GM21515 (cell line): ENCODE results near the gene SPACA6.
"Not testable (repeated sequence)": the region's sequence is repeated elsewhere in the genome, so short reads cannot be mapped to it uniquely, and the experiment has no call there.

ENCODE experiments used
- ATAC-seq: cut with Tn5 transposase; IDR thresholded peaks from one replicate; pipeline ENCODE4 v1.9.1; 2021; ENCODE audit not compliant: unreplicated experiment

SPACA6 gene

GRCh38 chr19:51693260-51693659 lies at the start of gene SPACA6:
Gene SPACA6, plus strand, starts transcription at chr19:51693330. Its CDS starts 197 bp downstream, at chr19:51693527.
- ATAC-seq = no peak

GRCh38 chr19:51644636-51645271 lies 48.4 kb upstream of the SPACA6 start:
- no peak for ATAC-seq

- not testable (repeated sequence) for ATAC-seq
Measured at GRCh38 chr19:51646730-51647129, 46.4 kb upstream of the SPACA6 start, which contains the start of gene SIGLEC14. Gene SIGLEC14, minus strand, starts transcription at chr19:51646825. Its CDS starts 66 bp downstream, at chr19:51646759.

- no peak for ATAC-seq
Measured at GRCh38 chr19:51647318-51647717, 45.8 kb upstream of the SPACA6 start.

GRCh38 chr19:51651216-51651846 lies 41.8 kb upstream of the SPACA6 start:
- no peak for ATAC-seq

- ATAC-seq = no peak
Measured at GRCh38 chr19:51652266-51652665, 40.9 kb upstream of the SPACA6 start.

- ATAC-seq = no peak
Measured at GRCh38 chr19:51653162-51653561, 40.0 kb upstream of the SPACA6 start.

GRCh38 chr19:51654783-51655182 lies 38.3 kb upstream of the SPACA6 start:
- no peak for ATAC-seq

GRCh38 chr19:51660975-51661600 lies 32.0 kb upstream of the SPACA6 start:
- no peak for ATAC-seq

- no peak for ATAC-seq
Measured at GRCh38 chr19:51663650-51664049, 29.5 kb upstream of the SPACA6 start.

- no peak for ATAC-seq
Measured at GRCh38 chr19:51664131-51664530, 29.0 kb upstream of the SPACA6 start.

- no peak for ATAC-seq
Measured at GRCh38 chr19:51664997-51665396, 28.1 kb upstream of the SPACA6 start.

GRCh38 chr19:51668216-51668615 lies 24.9 kb upstream of the SPACA6 start:
- no peak for ATAC-seq

GRCh38 chr19:51675911-51676565 lies 17.1 kb upstream of the SPACA6 start:
- not testable (repeated sequence) for ATAC-seq

- ATAC-seq = no peak
Measured at GRCh38 chr19:51676566-51677083, 16.5 kb upstream of the SPACA6 start.

GRCh38 chr19:51680474-51680873 lies 12.7 kb upstream of the SPACA6 start:
- no peak for ATAC-seq

- no peak for ATAC-seq
Measured at GRCh38 chr19:51681286-51681941, 11.7 kb upstream of the SPACA6 start.

- ATAC-seq = no peak
Measured at GRCh38 chr19:51686171-51686570, 7.0 kb upstream of the SPACA6 start.

GRCh38 chr19:51687791-51688670 lies 5.1 kb upstream of the SPACA6 start:
- ATAC-seq = no peak
